ENCODE results near the gene SHISA6. TPM values are rescaled to one million over a fixed set of nuclear protein-coding genes. Genes with fewer than 3 reads are reported as not detected.

SHISA6 gene
- polyA plus RNA-seq, 1 of the 3 experiments (the other 2 are of a cell fraction), result not detected

DNA sequence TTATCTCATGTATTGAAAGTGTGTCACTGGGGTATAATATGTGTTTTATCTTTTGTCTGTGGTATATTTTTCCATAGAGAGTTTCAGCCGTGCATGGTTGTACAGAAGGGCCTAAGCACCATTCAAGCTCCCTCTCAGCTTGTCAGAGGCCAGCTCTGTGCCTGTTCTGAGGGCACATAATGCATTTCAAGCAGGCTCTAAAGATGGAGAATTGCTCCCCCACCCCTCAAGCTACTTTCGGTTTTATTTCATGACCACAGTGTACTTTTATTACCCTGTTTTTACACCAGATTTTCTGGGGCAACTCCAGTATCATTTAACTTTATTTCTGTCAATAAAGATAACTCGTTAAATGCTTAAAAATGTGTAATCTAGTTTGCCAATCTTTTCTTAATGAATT, 131.7 kb downstream of the SHISA6 start:
- POLR2A ChIA-PET, result no interaction called here
- WGBS (ENCODE audit: low lambda C conversion rate), result 2% methylated on average over 3 of the region's 3 CpGs
- Histone ChIP-seq H3K4me3 (ENCODE audit: low read depth in 2 of 2, low read length in 1 of 2) (no peak overlapping the region), H2AFZ (ENCODE audit: low read depth) (no peak overlapping the region), H3K4me2 (no peak overlapping the region), H3K4me1 (ENCODE audit: control insufficient read depth in 1 of 2, insufficient read depth in 2 of 2, low read depth in 1 of 2, low read length in 1 of 2) (peaks cover 0 to 3% of the 10 kb centered on the region in 2 experiments; a peak in 1 of 4 replicates), H3K27me3 (ENCODE audit: insufficient read depth) (no peaks in the 10 kb centered on the region), H3F3A (replicated peaks; ENCODE audit: insufficient read depth) (no peaks in the 10 kb centered on the region), H3K9me3 (0 out of 2 replicates have a peak, but pooled peaks cover 3% of the 10 kb centered on the region), H3K9ac (no peak overlapping the region), H3K27ac (ENCODE audit: low read depth in 2 of 2, low read length in 1 of 2) (no peak overlapping the region), H3K9me2 (no peaks in the 10 kb centered on the region), H4K20me1 (ENCODE audit: insufficient read depth) (no peaks in the 10 kb centered on the region), H3K79me2 (ENCODE audit: insufficient read depth) (no peaks in the 10 kb centered on the region), H3K36me3 (replicated peaks in 1 of 2; ENCODE audit: control insufficient read depth in 1 of 2, insufficient read depth in 2 of 2, low read length in 1 of 2) (no peaks in the 10 kb centered on the region)
- TF ChIP-seq, protein P1, sequence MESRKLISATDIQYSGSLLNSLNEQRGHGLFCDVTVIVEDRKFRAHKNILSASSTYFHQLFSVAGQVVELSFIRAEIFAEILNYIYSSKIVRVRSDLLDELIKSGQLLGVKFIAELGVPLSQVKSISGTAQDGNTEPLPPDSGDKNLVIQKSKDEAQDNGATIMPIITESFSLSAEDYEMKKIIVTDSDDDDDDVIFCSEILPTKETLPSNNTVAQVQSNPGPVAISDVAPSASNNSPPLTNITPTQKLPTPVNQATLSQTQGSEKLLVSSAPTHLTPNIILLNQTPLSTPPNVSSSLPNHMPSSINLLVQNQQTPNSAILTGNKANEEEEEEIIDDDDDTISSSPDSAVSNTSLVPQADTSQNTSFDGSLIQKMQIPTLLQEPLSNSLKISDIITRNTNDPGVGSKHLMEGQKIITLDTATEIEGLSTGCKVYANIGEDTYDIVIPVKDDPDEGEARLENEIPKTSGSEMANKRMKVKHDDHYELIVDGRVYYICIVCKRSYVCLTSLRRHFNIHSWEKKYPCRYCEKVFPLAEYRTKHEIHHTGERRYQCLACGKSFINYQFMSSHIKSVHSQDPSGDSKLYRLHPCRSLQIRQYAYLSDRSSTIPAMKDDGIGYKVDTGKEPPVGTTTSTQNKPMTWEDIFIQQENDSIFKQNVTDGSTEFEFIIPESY (IDR thresholded peaks at IDR 0.05; ENCODE audit: borderline replicate concordance, low read depth), result no peak
- TF ChIP-seq TCF12 (IDR thresholded peaks at IDR 0.05) (no peak), JUND (IDR thresholded peaks at IDR 0.05) (no peak), TEAD4 (IDR thresholded peaks at IDR 0.05; ENCODE audit: borderline replicate concordance, insufficient read depth) (no peak), MXI1 (IDR thresholded peaks at IDR 0.05; ENCODE audit: low read depth, low read length) (no peak)
- TF ChIP-seq, protein P2, sequence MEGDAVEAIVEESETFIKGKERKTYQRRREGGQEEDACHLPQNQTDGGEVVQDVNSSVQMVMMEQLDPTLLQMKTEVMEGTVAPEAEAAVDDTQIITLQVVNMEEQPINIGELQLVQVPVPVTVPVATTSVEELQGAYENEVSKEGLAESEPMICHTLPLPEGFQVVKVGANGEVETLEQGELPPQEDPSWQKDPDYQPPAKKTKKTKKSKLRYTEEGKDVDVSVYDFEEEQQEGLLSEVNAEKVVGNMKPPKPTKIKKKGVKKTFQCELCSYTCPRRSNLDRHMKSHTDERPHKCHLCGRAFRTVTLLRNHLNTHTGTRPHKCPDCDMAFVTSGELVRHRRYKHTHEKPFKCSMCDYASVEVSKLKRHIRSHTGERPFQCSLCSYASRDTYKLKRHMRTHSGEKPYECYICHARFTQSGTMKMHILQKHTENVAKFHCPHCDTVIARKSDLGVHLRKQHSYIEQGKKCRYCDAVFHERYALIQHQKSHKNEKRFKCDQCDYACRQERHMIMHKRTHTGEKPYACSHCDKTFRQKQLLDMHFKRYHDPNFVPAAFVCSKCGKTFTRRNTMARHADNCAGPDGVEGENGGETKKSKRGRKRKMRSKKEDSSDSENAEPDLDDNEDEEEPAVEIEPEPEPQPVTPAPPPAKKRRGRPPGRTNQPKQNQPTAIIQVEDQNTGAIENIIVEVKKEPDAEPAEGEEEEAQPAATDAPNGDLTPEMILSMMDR (IDR thresholded peaks at IDR 0.05), result no peak
- no peak for DNase-seq
- CTCF ChIA-PET, result no interaction called here

DNA sequence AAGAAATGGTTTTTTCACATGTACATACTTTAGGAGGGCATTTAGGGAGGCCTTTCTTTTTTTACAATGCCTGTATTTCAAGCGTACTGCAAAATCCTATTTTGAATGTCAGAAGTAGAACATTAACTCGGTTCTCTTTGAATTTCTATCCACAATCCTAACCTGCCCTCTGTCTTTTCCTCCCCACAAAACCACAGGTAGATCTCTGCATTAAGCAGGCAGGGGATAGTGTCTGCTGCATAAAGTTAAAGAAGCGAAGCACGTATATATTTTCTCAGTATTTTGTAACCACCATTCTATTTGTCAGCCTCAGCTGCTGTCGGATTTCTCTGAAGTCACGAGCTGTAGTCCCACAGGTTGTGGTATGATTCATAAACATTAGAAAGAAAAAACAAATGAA, 137.5 kb downstream of the SHISA6 start:
- H3K27me3 ChIP-seq (ENCODE audit: insufficient read depth), result no peaks in the 10 kb centered on the region
- DNase-seq, result no peak

More for the DNA sequence above, 137.5 kb downstream of the SHISA6 start:
- H3K36me3 ChIP-seq (replicated peaks in 1 of 2; ENCODE audit: control insufficient read depth in 1 of 2, insufficient read depth in 2 of 2, low read length in 1 of 2), result no peaks in the 10 kb centered on the region
- no peak for TF ChIP-seq FOXJ3 (CRISPR knock-in tag; IDR thresholded peaks at IDR 0.05)
- TF ChIP-seq, protein P3, sequence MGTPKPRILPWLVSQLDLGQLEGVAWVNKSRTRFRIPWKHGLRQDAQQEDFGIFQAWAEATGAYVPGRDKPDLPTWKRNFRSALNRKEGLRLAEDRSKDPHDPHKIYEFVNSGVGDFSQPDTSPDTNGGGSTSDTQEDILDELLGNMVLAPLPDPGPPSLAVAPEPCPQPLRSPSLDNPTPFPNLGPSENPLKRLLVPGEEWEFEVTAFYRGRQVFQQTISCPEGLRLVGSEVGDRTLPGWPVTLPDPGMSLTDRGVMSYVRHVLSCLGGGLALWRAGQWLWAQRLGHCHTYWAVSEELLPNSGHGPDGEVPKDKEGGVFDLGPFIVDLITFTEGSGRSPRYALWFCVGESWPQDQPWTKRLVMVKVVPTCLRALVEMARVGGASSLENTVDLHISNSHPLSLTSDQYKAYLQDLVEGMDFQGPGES (IDR thresholded peaks at IDR 0.05; ENCODE audit: low read depth, low read length), result no peak
- H3K79me2 ChIP-seq (ENCODE audit: insufficient read depth), result no peaks in the 10 kb centered on the region
- POLR2A ChIA-PET, result no interaction called here
- no peaks in the 10 kb centered on the region for H3F3A ChIP-seq (replicated peaks; ENCODE audit: insufficient read depth)
- H3K4me2 ChIP-seq, result no peak overlapping the region
- WGBS (ENCODE audit: low lambda C conversion rate), result 31% methylated on average over 6 of the region's 6 CpGs
- no peaks in the 10 kb centered on the region for H4K20me1 ChIP-seq (ENCODE audit: insufficient read depth)
- CTCF ChIA-PET, result no interaction called here
- no peak overlapping the region for H2AFZ ChIP-seq (ENCODE audit: low read depth)
- peaks cover 0 to 3% of the 10 kb centered on the region in 2 experiments; a peak in 2 of 4 replicates for H3K4me1 ChIP-seq (ENCODE audit: control insufficient read depth in 1 of 2, insufficient read depth in 2 of 2, low read depth in 1 of 2, low read length in 1 of 2)
- H3K4me3 ChIP-seq (ENCODE audit: low read depth in 2 of 2, low read length in 1 of 2), result no peak overlapping the region
- no peak overlapping the region for H3K27ac ChIP-seq (ENCODE audit: low read depth in 2 of 2, low read length in 1 of 2)
- no peaks in the 10 kb centered on the region for H3K9me3 ChIP-seq
- H3K9me2 ChIP-seq, result no peaks in the 10 kb centered on the region
- H3K9ac ChIP-seq, result no peak overlapping the region

Measured in SK-N-SH (cell line).